ENCODE measurements around the gene OR8G5. TPM values are rescaled to one million over a fixed set of nuclear protein-coding genes. Genes with fewer than 3 reads are reported as not detected.

OR8G5 gene, protein sequence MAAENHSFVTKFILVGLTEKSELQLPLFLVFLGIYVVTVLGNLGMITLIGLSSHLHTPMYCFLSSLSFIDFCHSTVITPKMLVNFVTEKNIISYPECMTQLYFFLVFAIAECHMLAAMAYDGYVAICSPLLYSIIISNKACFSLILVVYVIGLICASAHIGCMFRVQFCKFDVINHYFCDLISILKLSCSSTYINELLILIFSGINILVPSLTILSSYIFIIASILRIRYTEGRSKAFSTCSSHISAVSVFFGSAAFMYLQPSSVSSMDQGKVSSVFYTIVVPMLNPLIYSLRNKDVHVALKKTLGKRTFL
- total RNA-seq (2014; rRNA removed; shearing (Covaris generic)) (not detected in 2 replicates), total RNA-seq (2022) (not detected in 2 replicates), Bru-seq, nascent RNA (not detected), BruChase-seq, experiment 1, labeled RNA remaining after a 6-hour chase (not detected), BruChase-seq, experiment 2, labeled RNA remaining after a 2-hour chase (not detected)
- long read RNA-seq, result 0 reads

DNA sequence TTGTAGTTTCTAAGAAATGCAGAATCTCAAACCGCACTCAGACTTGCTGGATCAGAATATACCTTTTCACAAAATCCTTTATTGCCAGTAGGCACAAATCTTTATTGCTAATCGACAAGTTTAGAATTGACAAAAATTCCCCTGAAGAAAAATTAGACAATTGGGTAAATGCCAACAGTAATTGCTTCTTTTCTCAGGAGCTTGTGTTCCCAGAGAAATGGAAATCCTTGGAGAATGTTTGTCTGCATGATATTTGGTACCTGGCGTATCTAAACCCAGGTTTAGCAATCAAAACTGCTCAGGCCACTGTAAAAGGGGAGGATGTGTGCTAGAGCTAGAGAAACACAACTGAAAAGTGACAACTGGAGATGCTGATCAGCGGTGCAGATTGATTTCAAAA is at the start of gene OR8G5:
TSS of gene OR8G5 (plus strand) at position 301 of the 400 bp plus-strand sequence. CDS start 8,556 bp downstream, outside the sequence.
- Histone ChIP-seq H3K4me2 (ENCODE audit: low read length) (no peak within 1 kb of the TSS), H3K4me3 (ENCODE audit: low read depth, low read length, poor library complexity, severe bottlenecking) (no peak within 1 kb of the TSS), H3K36me3 (ENCODE audit: insufficient read depth, low read length) (no peaks in the 10 kb centered on the region), H3K79me2 (ENCODE audit: insufficient read depth, low read depth, low read length) (no peaks in the 10 kb centered on the region), H3K4me1 (ENCODE audit: insufficient read depth, low read length, poor library complexity, severe bottlenecking) (no peaks in the 10 kb centered on the region), H2AFZ (ENCODE audit: low read length) (no peak within 1 kb of the TSS), H3K9me2 (ENCODE audit: insufficient read depth, low read length) (no peaks in the 10 kb centered on the region), H3K27ac (ENCODE audit: low read depth, low read length, poor library complexity, severe bottlenecking) (no peak within 1 kb of the TSS), H3K9me3 (ENCODE audit: low read length) (no peaks in the 10 kb centered on the region), H4K20me1 (ENCODE audit: insufficient read depth, low read length) (no peaks in the 10 kb centered on the region)
- no peak for TF ChIP-seq EZH2phosphoT487 (IDR thresholded peaks at IDR 0.05; ENCODE audit: borderline replicate concordance, low read depth, low read length)
- TF ChIP-seq, protein P1, sequence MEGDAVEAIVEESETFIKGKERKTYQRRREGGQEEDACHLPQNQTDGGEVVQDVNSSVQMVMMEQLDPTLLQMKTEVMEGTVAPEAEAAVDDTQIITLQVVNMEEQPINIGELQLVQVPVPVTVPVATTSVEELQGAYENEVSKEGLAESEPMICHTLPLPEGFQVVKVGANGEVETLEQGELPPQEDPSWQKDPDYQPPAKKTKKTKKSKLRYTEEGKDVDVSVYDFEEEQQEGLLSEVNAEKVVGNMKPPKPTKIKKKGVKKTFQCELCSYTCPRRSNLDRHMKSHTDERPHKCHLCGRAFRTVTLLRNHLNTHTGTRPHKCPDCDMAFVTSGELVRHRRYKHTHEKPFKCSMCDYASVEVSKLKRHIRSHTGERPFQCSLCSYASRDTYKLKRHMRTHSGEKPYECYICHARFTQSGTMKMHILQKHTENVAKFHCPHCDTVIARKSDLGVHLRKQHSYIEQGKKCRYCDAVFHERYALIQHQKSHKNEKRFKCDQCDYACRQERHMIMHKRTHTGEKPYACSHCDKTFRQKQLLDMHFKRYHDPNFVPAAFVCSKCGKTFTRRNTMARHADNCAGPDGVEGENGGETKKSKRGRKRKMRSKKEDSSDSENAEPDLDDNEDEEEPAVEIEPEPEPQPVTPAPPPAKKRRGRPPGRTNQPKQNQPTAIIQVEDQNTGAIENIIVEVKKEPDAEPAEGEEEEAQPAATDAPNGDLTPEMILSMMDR (conservative IDR thresholded peaks at IDR 0.05; ENCODE audit: low read length), result no peak
- ChIA-PET POLR2A (no interaction called here), CTCF (ENCODE audit: unreplicated experiment) (no interaction called here)
- intact Hi-C loops (cut with micrococcal nuclease; ENCODE audit: unreplicated experiment), result loop anchor here (10.0 kb wide), 1 partner anchor 1901 kb away; no protein-coding TSS in a partner anchor
- DNase-seq (ENCODE audit: low spot score), result no peak
- BruUV-seq (replicated peaks), result no TSS peak

DNA sequence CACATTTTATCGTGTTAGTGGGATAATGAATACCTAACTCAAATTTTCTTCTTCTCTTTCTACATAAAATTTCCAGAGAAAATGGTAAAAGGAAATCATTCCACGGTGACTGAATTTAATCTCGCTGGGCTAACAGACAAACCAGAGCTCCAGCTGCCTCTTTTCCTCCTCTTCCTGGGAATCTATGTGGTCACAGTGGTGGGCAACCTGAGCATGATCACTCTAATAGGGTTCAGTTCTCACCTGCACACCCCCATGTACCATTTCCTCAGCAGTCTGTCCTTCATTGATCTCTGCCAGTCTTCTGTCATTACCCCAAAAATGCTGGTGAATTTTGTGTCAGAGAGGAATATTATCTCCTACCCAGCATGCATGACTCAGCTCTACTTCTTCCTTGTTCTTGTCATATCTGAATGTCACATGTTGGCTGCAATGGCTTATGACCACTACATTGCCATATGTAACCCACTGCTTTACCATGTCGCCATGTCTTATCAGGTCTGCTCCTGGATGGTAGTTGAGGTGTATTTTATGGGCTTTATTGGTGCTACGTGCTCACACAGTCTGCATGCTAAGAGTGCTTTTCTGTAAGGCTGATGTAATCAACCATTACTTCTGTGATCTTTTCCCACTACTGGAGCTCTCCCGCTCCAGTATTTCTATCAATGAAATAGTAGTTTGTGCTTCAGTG is 48.9 kb upstream of the OR8G5 start:
- no TSS peak for BruUV-seq (replicated peaks)
- ChIA-PET POLR2A (interaction anchor here (0.6 kb wide), 1 partner anchor 323 kb away, joined by 3 read pairs; no protein-coding TSS in a partner anchor), CTCF (ENCODE audit: unreplicated experiment) (no interaction called here)

More for the DNA sequence above, 48.9 kb upstream of the OR8G5 start:
- H3K4me1 ChIP-seq (ENCODE audit: insufficient read depth, low read length, poor library complexity, severe bottlenecking), result no peaks in the 10 kb centered on the region
- H3K4me2 ChIP-seq (ENCODE audit: low read length), result no peak overlapping the region
- no peak for TF ChIP-seq EZH2phosphoT487 (IDR thresholded peaks at IDR 0.05; ENCODE audit: borderline replicate concordance, low read depth, low read length)
- TF ChIP-seq, protein P1 (conservative IDR thresholded peaks at IDR 0.05; ENCODE audit: low read length), result no peak
- H2AFZ ChIP-seq (ENCODE audit: low read length), result no peak overlapping the region
- no peaks in the 10 kb centered on the region for H4K20me1 ChIP-seq (ENCODE audit: insufficient read depth, low read length)
- H3K36me3 ChIP-seq (ENCODE audit: insufficient read depth, low read length), result no peaks in the 10 kb centered on the region
- H3K79me2 ChIP-seq (ENCODE audit: insufficient read depth, low read depth, low read length), result no peaks in the 10 kb centered on the region
- no peaks in the 10 kb centered on the region for H3K9me3 ChIP-seq (ENCODE audit: low read length)
- DNase-seq (ENCODE audit: low spot score), result no peak
- no peaks in the 10 kb centered on the region for H3K9me2 ChIP-seq (ENCODE audit: insufficient read depth, low read length)
- intact Hi-C loops (cut with micrococcal nuclease; ENCODE audit: unreplicated experiment), result no loop called here
- no peak overlapping the region for H3K27ac ChIP-seq (ENCODE audit: low read depth, low read length, poor library complexity, severe bottlenecking)
- no peak overlapping the region for H3K4me3 ChIP-seq (ENCODE audit: low read depth, low read length, poor library complexity, severe bottlenecking)
